ENCODE results near the gene KISS1R. TPM values are rescaled to one million over a fixed set of nuclear protein-coding genes. Genes with fewer than 3 reads are reported as not detected.
"Not testable (repeated sequence)": the region's sequence is repeated elsewhere in the genome, so short reads cannot be mapped to it uniquely, and the experiment has no call there.

Gene KISS1R
- polyA plus RNA-seq, 1 donor (not counting 4 experiments of a cell fraction or from before 2014, with no cell fraction given) = not detected

- no peak for TF ChIP-seq CTCF (optimal IDR thresholded peaks at IDR 0.05 in 1 of 3, IDR thresholded peaks at IDR 0.05 in 1 of 3, conservative IDR thresholded peaks at IDR 0.05 in 1 of 3; ENCODE audit: extremely low read depth in 1 of 3, insufficient read depth in 2 of 3, low read length in 3 of 3)
- TF ChIP-seq EZH2 (IDR thresholded peaks at IDR 0.05; ENCODE audit: low read length) = no peak
Measured at GRCh38 chr19:876780-877314, 40.3 kb upstream of the KISS1R start.

GRCh38 chr19:877992-878660 lies 39.0 kb upstream of the KISS1R start:
- H3K9me1 ChIP-seq (ENCODE audit: control insufficient read depth, extremely low read depth, insufficient read depth, low read length); H3K9ac ChIP-seq (ENCODE audit: control insufficient read depth, extremely low read depth, insufficient read depth, low read length); FAIRE-seq; H3K27ac ChIP-seq (ENCODE audit: control insufficient read depth, insufficient read depth, low read length); dilution Hi-C loops (cut with MboI; ENCODE audit: extremely low pct_ligation_motif_present, low sequenced_read_pairs); H3K4me2 ChIP-seq (ENCODE audit: control insufficient read depth, extremely low read depth, insufficient read depth, low read depth, low read length); H3K27me3 ChIP-seq (ENCODE audit: control insufficient read depth, extremely low read depth, insufficient read depth, low read length); H4K20me1 ChIP-seq (ENCODE audit: control insufficient read depth, extremely low read depth, insufficient read depth, low read length); H3K4me3 ChIP-seq (ENCODE audit: control insufficient read depth in 2 of 3, extremely low read depth in 1 of 3, insufficient read depth in 2 of 3, low read depth in 1 of 3, low read length in 3 of 3); H3K9me3 ChIP-seq (ENCODE audit: control insufficient read depth, low read depth, low read length); DNase-seq (ENCODE audit: low read depth, low spot score); H2AFZ ChIP-seq (ENCODE audit: control insufficient read depth, low read length); H3K4me1 ChIP-seq (ENCODE audit: control insufficient read depth, extremely low read depth, insufficient read depth, low read length); H3K79me2 ChIP-seq (ENCODE audit: control insufficient read depth, insufficient read depth, low read length): not testable (repeated sequence)
- peaks cover 13 to 26% of the 10 kb centered on the region in 2 experiments for H3K36me3 ChIP-seq (ENCODE audit: control insufficient read depth in 2 of 2, extremely low read depth in 1 of 2, insufficient read depth in 2 of 2, low read length in 2 of 2)

More at GRCh38 chr19:876780-877314, 40.3 kb upstream of the KISS1R start:
- dilution Hi-C loops (cut with MboI; ENCODE audit: extremely low pct_ligation_motif_present, low sequenced_read_pairs) = no loop called here
- Histone ChIP-seq H3K79me2 (ENCODE audit: control insufficient read depth, insufficient read depth, low read length) (no peaks in the 10 kb centered on the region), H3K36me3 (ENCODE audit: control insufficient read depth in 2 of 2, extremely low read depth in 1 of 2, insufficient read depth in 2 of 2, low read length in 2 of 2) (peaks cover 10 to 26% of the 10 kb centered on the region in 2 experiments), H3K9me3 (ENCODE audit: control insufficient read depth, low read depth, low read length) (no peaks in the 10 kb centered on the region), H3K27ac (ENCODE audit: control insufficient read depth, insufficient read depth, low read length) (no peak overlapping the region), H3K4me1 (ENCODE audit: control insufficient read depth, extremely low read depth, insufficient read depth, low read length) (peaks cover 14% of the 10 kb centered on the region), H3K4me2 (ENCODE audit: control insufficient read depth, extremely low read depth, insufficient read depth, low read depth, low read length) (no peak overlapping the region), H4K20me1 (ENCODE audit: control insufficient read depth, extremely low read depth, insufficient read depth, low read length) (no peaks in the 10 kb centered on the region), H3K9ac (ENCODE audit: control insufficient read depth, extremely low read depth, insufficient read depth, low read length) (no peak overlapping the region), H2AFZ (ENCODE audit: control insufficient read depth, low read length) (no peak overlapping the region), H3K27me3 (ENCODE audit: control insufficient read depth, extremely low read depth, insufficient read depth, low read length) (no peaks in the 10 kb centered on the region), H3K9me1 (ENCODE audit: control insufficient read depth, extremely low read depth, insufficient read depth, low read length) (no peaks in the 10 kb centered on the region), H3K4me3 (ENCODE audit: control insufficient read depth in 2 of 3, extremely low read depth in 1 of 3, insufficient read depth in 2 of 3, low read depth in 1 of 3, low read length in 3 of 3) (no peak overlapping the region)
- no peak for DNase-seq (ENCODE audit: low read depth, low spot score)
- FAIRE-seq = no peak

- H3K79me2 ChIP-seq (ENCODE audit: control insufficient read depth, insufficient read depth, low read length); DNase-seq (ENCODE audit: low read depth, low spot score); FAIRE-seq; H3K27me3 ChIP-seq (ENCODE audit: control insufficient read depth, extremely low read depth, insufficient read depth, low read length); H3K4me2 ChIP-seq (ENCODE audit: control insufficient read depth, extremely low read depth, insufficient read depth, low read depth, low read length); H3K9me3 ChIP-seq (ENCODE audit: control insufficient read depth, low read depth, low read length); H3K9ac ChIP-seq (ENCODE audit: control insufficient read depth, extremely low read depth, insufficient read depth, low read length); H3K9me1 ChIP-seq (ENCODE audit: control insufficient read depth, extremely low read depth, insufficient read depth, low read length); H3K27ac ChIP-seq (ENCODE audit: control insufficient read depth, insufficient read depth, low read length); H3K4me1 ChIP-seq (ENCODE audit: control insufficient read depth, extremely low read depth, insufficient read depth, low read length); dilution Hi-C loops (cut with MboI; ENCODE audit: extremely low pct_ligation_motif_present, low sequenced_read_pairs); H3K4me3 ChIP-seq (ENCODE audit: control insufficient read depth in 2 of 3, extremely low read depth in 1 of 3, insufficient read depth in 2 of 3, low read depth in 1 of 3, low read length in 3 of 3); H2AFZ ChIP-seq (ENCODE audit: control insufficient read depth, low read length); H4K20me1 ChIP-seq (ENCODE audit: control insufficient read depth, extremely low read depth, insufficient read depth, low read length): not testable (repeated sequence)
- H3K36me3 ChIP-seq (ENCODE audit: control insufficient read depth in 2 of 2, extremely low read depth in 1 of 2, insufficient read depth in 2 of 2, low read length in 2 of 2) = peaks cover 13 to 26% of the 10 kb centered on the region in 2 experiments
Measured at GRCh38 chr19:878751-879561, 38.2 kb upstream of the KISS1R start.
